HG02588 (cell line): ENCODE data around the gene RPS14.

Experiments used
- ATAC-seq: cut with Tn5 transposase; IDR thresholded peaks from one replicate; pipeline ENCODE4 v1.9.1; 2021; ENCODE audit warnings: mild to moderate bottlenecking, moderate library complexity; ENCODE audit not compliant: unreplicated experiment

The RPS14 gene

DNA sequence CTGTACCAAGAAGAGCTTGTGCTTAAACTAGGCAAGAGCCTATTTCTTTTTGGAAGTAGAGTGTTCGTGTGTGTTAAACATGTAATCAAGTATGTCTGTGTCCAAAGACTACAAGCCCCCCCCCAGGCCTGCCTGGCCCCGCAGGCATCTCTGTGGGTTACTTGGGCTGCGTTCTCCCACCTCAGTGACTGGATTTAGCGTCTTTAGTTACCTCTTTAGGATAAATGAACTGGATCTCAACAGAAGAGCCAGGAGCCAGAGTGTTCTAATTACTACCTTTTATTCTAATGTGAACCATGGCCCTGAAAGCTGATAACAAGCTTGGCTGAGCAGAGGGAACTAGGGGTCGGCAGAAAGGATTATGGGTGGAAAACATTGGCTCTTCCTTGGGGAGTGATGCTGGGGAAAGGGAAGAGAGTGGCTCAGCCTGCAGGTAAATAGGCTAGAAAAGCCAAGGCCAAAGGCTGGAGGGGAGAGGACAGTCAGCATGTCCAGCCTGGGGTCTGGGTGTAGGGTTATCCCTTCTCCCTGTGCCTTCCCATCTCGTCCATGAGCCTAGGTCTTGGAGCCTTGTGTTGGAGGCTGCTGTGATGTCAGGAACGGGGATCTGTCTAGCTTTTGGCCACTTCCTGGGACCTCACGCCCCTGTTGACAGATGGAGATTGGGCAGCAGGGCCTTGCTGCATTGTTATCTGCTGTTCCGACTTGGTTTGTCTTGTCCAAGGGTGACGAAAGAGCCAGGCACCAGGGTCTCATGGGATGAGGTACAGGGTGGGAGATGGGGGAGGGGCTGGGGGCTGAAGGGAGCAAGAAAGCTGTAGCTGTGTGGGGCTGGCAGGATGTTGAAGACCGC, 47.9 kb downstream of the RPS14 start:
- ATAC-seq: no peak

DNA sequence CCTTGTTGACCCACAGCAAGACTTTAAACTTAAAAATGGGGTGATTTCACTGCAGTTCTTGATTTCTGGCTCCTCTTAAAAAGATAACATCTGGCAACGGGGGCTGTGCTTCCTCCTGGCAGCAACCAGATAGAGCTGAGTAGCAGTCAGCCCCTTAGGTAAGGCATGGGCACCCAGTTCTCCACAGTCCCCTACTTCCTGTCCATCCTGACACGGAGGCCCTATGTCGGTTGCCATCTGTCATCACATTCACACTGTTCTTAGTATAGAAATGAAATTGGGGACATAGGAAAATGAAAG, 48.5 kb downstream of the RPS14 start:
- no peak for ATAC-seq

- no peak for ATAC-seq
These were observed 49.0 kb downstream of the RPS14 start for GRCh38 chr5:150400316-150401075.

GRCh38 chr5:150399524-150400211, 49.9 kb downstream of the RPS14 start:
- peak; percentile 9 for ATAC-seq

DNA sequence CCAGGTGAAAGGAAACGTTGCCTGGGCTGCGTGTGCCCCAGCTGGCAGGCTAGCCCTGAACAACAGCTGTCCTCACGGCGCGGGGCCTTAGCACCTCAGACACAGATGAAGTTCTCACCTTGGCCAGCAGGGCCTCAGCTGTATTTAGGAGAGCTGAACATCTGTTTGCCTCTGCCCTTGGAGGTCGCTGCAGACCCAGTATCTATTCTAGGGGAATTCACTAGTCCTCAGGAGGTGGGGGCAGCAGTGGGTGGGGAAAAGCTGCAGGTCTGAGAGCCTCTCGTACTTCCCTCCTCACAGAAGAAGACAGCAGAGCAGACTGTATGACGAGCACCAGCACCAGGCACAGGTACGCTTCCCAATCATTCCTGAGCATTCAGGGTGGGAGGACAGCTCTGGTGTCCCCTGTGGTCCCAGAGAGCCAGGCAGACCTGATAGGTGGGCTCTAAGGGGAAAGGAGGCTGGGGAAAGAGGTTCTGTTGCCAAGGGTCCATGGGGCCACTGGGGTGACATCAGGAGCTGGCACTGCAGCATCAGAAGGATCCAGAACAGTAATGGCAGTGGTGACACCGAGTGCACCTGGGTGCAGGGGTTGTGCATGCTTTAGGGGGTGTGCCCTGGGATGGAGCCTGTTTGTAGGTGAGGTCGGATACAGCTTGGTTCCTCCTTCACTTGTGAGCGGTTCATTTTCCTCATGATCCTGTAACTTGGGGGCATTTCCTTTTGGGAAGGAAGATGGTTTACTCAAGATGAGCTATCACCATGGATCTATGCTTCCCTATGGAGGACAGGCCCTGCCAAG, 50.6 kb downstream of the RPS14 start:
- peak; percentile 48 for ATAC-seq

DNA sequence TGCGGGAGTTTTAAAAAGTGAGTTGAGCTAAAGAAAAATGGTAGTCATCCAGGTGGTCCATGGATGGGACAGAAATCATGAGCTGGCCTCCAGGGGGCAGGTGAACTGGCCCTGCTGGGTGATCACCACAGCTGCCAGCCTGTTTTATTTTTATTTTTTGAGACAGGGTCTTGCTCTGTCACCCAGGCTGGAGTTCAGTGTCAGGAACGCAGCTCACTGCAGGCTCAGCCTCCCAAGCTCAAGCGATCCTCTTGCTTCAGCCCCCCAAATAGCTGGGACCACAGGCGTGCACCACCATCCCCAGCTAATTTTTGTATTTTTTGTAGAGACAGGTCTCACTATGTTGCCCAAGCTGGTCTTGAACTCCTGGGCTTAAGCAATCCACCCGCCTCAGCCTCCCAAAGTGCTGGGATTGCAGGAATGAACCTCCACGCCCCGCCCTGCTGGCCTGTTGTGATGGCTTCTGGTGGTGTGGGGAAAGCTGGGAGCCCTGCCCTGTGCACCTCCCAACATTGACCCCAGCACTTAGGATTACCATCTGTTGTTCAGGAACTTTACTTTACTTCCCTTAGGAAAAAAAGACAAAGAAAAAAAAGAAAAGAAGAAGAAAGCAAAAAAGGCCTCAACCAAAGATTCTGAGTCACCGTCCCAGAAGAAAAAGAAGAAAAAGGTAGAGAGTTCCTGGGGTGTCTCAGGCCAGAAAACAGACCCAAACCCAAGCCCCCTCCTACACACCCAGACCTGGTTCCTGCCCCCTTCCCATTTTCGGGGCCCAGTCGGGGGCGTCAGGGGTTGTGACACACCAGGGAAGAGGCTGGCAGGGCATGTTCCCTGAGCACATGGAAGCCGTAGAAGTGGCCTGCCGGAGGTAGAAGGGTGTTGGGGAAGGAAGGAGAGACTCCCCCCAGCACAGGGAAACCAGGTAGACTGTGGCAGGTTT, 51.5 kb downstream of the RPS14 start:
- no peak for ATAC-seq

- no peak for ATAC-seq
These were observed 52.3 kb downstream of the RPS14 start for GRCh38 chr5:150397146-150397781.

GRCh38 chr5:150396267-150396666, 53.3 kb downstream of the RPS14 start:
- ATAC-seq: no peak

DNA sequence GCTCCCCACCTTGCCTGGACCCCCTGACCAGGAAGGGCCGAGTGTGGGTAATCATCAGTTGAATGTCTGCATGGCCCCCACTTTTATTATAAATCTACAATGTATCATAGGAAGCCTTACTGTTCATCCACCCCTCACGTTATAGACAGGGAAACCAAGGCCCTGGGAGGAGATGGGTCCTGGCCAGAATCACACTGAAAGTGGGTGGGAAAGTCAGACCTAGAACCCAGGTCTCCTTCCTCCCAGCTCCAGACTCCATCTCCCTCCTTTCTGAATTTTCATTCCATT, 53.9 kb downstream of the RPS14 start:
- ATAC-seq: no peak

- no peak for ATAC-seq
These were observed 54.4 kb downstream of the RPS14 start for GRCh38 chr5:150394912-150395687.

GRCh38 chr5:150394131-150394530, 55.4 kb downstream of the RPS14 start:
- ATAC-seq: peak; percentile 63

DNA sequence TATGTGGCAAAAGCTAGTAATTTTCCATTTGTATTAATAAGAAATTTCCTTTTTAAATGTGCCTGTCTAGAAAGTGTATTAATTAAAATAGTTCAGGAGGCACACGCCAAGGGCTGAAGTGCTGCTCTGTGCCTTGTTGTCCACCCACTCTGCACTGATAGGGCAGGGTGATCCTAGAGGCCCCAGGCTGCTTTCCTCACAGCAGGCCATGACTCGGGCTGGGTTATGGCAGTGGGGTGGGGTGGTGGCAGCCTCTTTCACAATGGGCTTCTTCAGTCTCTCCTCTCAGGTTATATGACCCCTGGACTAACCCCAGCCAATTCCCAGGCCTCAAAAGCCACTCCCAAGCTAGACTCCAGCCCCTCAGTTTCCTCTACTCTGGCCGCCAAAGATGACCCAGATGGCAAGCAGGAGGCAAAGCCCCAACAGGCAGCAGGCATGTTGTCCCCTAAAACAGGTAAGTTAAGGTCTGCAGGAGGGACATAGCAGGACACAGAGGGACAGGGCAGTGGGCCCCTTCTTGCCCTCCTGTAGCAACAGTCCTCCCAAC, 56.4 kb downstream of the RPS14 start:
- ATAC-seq: no peak

DNA sequence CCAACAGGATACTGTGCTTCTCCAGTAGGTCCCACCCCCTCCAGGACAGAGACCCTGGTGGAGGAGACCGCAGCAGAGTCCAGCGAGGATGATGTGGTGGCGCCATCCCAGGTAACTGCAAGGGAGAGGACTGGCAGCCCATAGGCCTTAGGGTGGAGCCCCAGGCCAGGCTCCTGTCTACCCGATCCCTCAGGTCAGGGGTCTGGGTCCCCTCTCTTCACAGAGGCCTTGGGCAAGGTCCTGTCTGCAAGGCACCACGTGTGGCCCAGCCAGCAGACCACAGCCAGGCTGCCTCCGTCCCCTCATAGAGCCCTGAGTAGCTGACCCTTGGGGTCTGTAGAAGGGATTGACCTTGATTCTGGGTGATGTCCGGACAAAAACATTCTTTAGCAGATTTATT, 56.9 kb downstream of the RPS14 start:
- no peak for ATAC-seq
